ENCODE data around the gene PRDM5. TPM values are rescaled to one million over a fixed set of nuclear protein-coding genes. Genes with fewer than 3 reads are reported as not detected.
A peak's percentile ranks its signal among the peaks of the same experiment; 100 is the strongest.

PRDM5 gene
- total RNA-seq, 2 experiments from 2014 or later, result 0.14 to 0.22 TPM

DNA sequence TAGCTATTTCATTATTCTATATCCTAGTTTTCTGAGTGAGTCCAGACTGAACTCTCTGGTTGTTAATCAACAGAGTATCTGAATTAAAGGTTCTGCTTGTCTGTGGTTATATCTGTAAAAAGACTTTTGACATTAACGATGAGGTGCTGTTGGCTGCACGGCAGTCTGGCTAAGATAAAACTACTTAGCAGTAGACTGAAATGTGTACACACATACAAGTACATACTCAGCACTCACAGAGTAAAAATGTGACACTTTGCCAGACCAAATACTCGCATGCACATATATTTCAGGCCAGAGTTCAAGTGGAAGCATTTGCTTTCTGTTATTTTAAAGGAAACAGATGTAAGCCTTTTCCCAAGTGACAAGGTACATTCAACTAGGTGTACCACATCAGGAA is 80.5 kb downstream of the PRDM5 start:
- no peaks in the 10 kb centered on the region for H3K4me1 Mint-ChIP-seq (ENCODE audit: low read depth)

DNA sequence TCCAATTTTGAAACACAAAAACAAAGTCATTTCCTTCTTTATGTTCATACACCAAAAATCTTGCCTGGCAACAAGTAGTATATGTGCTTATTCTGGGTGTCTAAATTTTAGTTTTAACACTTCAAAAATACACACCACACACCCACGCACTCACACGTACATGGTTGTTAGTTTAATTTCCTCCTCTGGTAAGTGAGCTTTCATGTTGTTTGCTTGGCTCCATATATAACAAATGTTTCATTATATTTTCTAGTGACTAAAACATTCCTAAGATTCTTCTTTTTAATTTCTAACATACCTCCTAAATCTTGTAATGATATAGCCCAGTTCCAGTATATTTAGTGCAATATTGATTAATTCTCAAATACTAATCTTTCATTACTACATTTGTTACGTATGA is 80.9 kb downstream of the PRDM5 start:
- no peaks in the 10 kb centered on the region for H3K27me3 ChIP-seq (ENCODE audit: control insufficient read depth in 1 of 2, insufficient read depth in 2 of 2, low read length in 2 of 2)
- Mint-ChIP-seq H3K27me3 (no peaks in the 10 kb centered on the region), H3K9me3 (no peaks in the 10 kb centered on the region), H3K36me3 (ENCODE audit: low read depth) (no peaks in the 10 kb centered on the region), H3K27ac (no peak overlapping the region), H3K4me3 (no peak overlapping the region), H3K4me1 (ENCODE audit: low read depth) (no peaks in the 10 kb centered on the region)
- H3K36me3 ChIP-seq (ENCODE audit: insufficient read depth, low read length), result no peaks in the 10 kb centered on the region
- POLR2A ChIA-PET, result no interaction called here
- intact Hi-C loops (cut with DNase I, micrococcal nuclease), result no loop called here
- TF ChIP-seq, protein P1, sequence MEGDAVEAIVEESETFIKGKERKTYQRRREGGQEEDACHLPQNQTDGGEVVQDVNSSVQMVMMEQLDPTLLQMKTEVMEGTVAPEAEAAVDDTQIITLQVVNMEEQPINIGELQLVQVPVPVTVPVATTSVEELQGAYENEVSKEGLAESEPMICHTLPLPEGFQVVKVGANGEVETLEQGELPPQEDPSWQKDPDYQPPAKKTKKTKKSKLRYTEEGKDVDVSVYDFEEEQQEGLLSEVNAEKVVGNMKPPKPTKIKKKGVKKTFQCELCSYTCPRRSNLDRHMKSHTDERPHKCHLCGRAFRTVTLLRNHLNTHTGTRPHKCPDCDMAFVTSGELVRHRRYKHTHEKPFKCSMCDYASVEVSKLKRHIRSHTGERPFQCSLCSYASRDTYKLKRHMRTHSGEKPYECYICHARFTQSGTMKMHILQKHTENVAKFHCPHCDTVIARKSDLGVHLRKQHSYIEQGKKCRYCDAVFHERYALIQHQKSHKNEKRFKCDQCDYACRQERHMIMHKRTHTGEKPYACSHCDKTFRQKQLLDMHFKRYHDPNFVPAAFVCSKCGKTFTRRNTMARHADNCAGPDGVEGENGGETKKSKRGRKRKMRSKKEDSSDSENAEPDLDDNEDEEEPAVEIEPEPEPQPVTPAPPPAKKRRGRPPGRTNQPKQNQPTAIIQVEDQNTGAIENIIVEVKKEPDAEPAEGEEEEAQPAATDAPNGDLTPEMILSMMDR (IDR thresholded peaks at IDR 0.05), result no peak
- no peak for ATAC-seq (ENCODE audit: poor library complexity)
- CTCF ChIA-PET, result no interaction called here
- H3K9me3 ChIP-seq (ENCODE audit: control insufficient read depth in 1 of 2, insufficient read depth in 1 of 2, low read length in 2 of 2), result peaks cover 0 to 4% of the 10 kb centered on the region in 2 experiments
- H3K4me1 ChIP-seq (ENCODE audit: insufficient read depth, low read length), result no peaks in the 10 kb centered on the region
- peak in 1 of 14 experiments; percentile 4 for DNase-seq
- H3K4me3 ChIP-seq (ENCODE audit: low read length), result no peak overlapping the region
- no peak overlapping the region for H3K27ac ChIP-seq (ENCODE audit: low read depth in 1 of 2, low read length in 2 of 2)

More for the DNA sequence above, 80.5 kb downstream of the PRDM5 start:
- ATAC-seq (ENCODE audit: poor library complexity) (no peak), DNase-seq (no peak)
- Histone ChIP-seq H3K36me3 (ENCODE audit: insufficient read depth, low read length) (no peaks in the 10 kb centered on the region), H3K9me3 (ENCODE audit: control insufficient read depth in 1 of 2, insufficient read depth in 1 of 2, low read length in 2 of 2) (peaks cover 0 to 4% of the 10 kb centered on the region in 2 experiments), H3K4me1 (ENCODE audit: insufficient read depth, low read length) (no peaks in the 10 kb centered on the region), H3K27me3 (ENCODE audit: control insufficient read depth in 1 of 2, insufficient read depth in 2 of 2, low read length in 2 of 2) (no peaks in the 10 kb centered on the region), H3K4me3 (ENCODE audit: low read length) (no peak overlapping the region), H3K27ac (ENCODE audit: low read depth in 1 of 2, low read length in 2 of 2) (no peak overlapping the region)
- no peaks in the 10 kb centered on the region for H3K27me3 Mint-ChIP-seq
- intact Hi-C loops (cut with DNase I, micrococcal nuclease), result no loop called here
- H3K9me3 Mint-ChIP-seq, result no peaks in the 10 kb centered on the region
- ChIA-PET CTCF (no interaction called here), POLR2A (no interaction called here)
- no peak overlapping the region for H3K27ac Mint-ChIP-seq
- TF ChIP-seq, protein P1 (IDR thresholded peaks at IDR 0.05), result no peak
- no peak overlapping the region for H3K4me3 Mint-ChIP-seq
- H3K36me3 Mint-ChIP-seq (ENCODE audit: low read depth), result no peaks in the 10 kb centered on the region

DNA sequence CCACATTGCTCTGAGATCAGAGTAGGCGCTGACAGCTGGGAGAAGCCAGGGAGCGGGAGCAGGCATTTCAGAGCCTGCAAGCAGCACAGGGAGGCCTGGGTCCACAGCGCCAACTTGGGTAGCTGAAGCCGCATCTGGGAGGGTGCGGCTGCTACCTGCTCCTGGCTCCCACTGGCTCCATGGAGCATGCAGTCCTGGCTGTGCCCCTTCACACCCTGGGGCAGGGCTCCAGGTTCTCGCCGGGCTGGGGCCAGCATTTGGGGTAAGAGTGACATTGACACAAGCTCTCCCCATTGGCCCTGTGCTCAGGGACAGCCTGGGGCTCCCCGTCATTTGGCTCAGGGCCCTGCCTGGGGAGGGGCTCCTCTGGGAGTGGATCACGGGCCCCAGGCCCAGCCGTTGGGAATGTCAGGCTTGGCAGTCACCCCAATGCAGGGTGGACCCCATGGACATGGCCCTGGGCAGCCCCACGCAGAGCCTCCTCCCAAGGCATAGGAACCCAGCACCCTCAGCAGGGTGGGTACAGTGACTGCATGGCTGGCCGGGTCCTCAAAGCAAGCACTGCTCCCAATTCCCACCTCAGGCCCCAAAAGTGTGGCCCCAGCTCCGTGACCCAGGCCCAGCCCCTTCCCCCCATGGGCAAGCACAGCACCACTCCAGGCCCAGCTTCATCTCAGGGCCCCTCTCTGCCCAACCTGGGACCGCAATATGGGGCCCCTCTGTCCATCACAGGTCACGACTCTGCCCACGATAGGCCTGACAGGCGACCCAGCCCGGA is 82.4 kb downstream of the PRDM5 start:
- ATAC-seq (ENCODE audit: poor library complexity), result no peak
- no peaks in the 10 kb centered on the region for H3K4me1 Mint-ChIP-seq (ENCODE audit: low read depth)
- DNase-seq, result peak in 1 of 14 experiments; percentile 4
- no peaks in the 10 kb centered on the region for H3K36me3 ChIP-seq (ENCODE audit: insufficient read depth, low read length)
- no peaks in the 10 kb centered on the region for H3K27me3 Mint-ChIP-seq
- H3K9me3 ChIP-seq (ENCODE audit: control insufficient read depth in 1 of 2, insufficient read depth in 1 of 2, low read length in 2 of 2), result peaks cover 0 to 4% of the 10 kb centered on the region in 2 experiments
- H3K36me3 Mint-ChIP-seq (ENCODE audit: low read depth), result no peaks in the 10 kb centered on the region
- TF ChIP-seq, protein P1 (IDR thresholded peaks at IDR 0.05), result no peak
- H3K9me3 Mint-ChIP-seq, result no peaks in the 10 kb centered on the region
- ChIA-PET CTCF (no interaction called here), POLR2A (no interaction called here)
- no peak overlapping the region for H3K4me3 Mint-ChIP-seq
- H3K27ac Mint-ChIP-seq, result no peak overlapping the region
- no peaks in the 10 kb centered on the region for H3K27me3 ChIP-seq (ENCODE audit: control insufficient read depth in 1 of 2, insufficient read depth in 2 of 2, low read length in 2 of 2)
- H3K4me1 ChIP-seq (ENCODE audit: insufficient read depth, low read length), result no peaks in the 10 kb centered on the region
- no peak overlapping the region for H3K4me3 ChIP-seq (ENCODE audit: low read length)
- no peak overlapping the region for H3K27ac ChIP-seq (ENCODE audit: low read depth in 1 of 2, low read length in 2 of 2)
- intact Hi-C loops (cut with DNase I, micrococcal nuclease), result no loop called here

Data from CD4-positive, alpha-beta T cell (primary cell).